Left lung (tissue), 10 donors: ENCODE data around the gene MAPK4. TPM values are rescaled to one million over a fixed set of nuclear protein-coding genes. Genes with fewer than 3 reads are reported as not detected.

Source experiments
- ATAC-seq: fragments of 200-7000 bp; cut with Tn5 transposase; one replicate; pipeline ENCODE4 v1.9.1; 2020; ENCODE audit warnings: moderate library complexity
- DNase-seq, 4 donors: peaks; one replicate each; pipeline ENCODE4 v3.0.0-alpha.2; 2013 to 2020
- H3K27ac ChIP-seq, 2 donors: fragments of 200-600 bp; sonication (generic) in 1 of 2; one replicate each; pipeline versions ENCODE4 v1.5.0 to v1.8.0; 2020 to 2021
- H3K27me3 ChIP-seq, 2 donors: fragments of 200-600 bp; sonication (generic) in 1 of 2; one replicate each; pipeline versions ENCODE4 v1.5.0 to v1.8.0; 2020 to 2021
- H3K36me3 ChIP-seq, 2 donors: fragments of 200-600 bp; sonication (generic) in 1 of 2; one replicate each; pipeline versions ENCODE4 v1.5.0 to v1.8.0; 2020 to 2021
- H3K4me1 ChIP-seq, 2 donors: fragments of 200-600 bp; one replicate each; pipeline ENCODE4 v1.8.0; 2021
- H3K4me3 ChIP-seq, 2 donors: fragments of 200-600 bp; sonication (generic) in 1 of 2; one replicate each; pipeline versions ENCODE4 v1.5.0 to v1.8.0; 2020 to 2021; ENCODE audit warnings: mild to moderate bottlenecking in 1 of 2
- H3K9me3 ChIP-seq, 2 donors: fragments of 200-600 bp; sonication (generic) in 1 of 2; one replicate each; pipeline versions ENCODE4 v1.5.0 to v1.8.0; 2020 to 2021
- intact Hi-C, 2 donors: fragments of 100-400 bp; cut with DNase I; formaldehyde crosslinking; loops; one replicate each; pipeline versions ENCODE4 v1.11.2 to v1.14.2; 2022
- polyA plus RNA-seq, 6 donors: library from polyadenylated mRNA; unstranded; fragments of 120-200 nt; gene quantifications; one replicate each; pipeline ENCODE4 v1.2.1, GENCODE V29; 2013; ENCODE audit not compliant: insufficient read length in 6 of 6
- total RNA-seq, 2 donors: library from RNA; stranded (reverse); fragmentation: NEBNext Ultra II Directional; extraction: Animal tissue kit (Norgen Biotek cat#: 25700); gene quantifications; one replicate each; pipeline ENCODE4 v1.2.1, GENCODE V29; 2021
- TF ChIP-seq, protein P1 (sequence below), 2 donors: fragments of 200-600 bp; sonication (generic) in 1 of 2; IDR thresholded peaks; one replicate each; pipeline versions ENCODE4 v1.5.0 to v1.8.0; 2021; ENCODE audit warnings: antibody characterized with exemption in 2 of 2
- donor health status: DM: no; HTN: yes; CAD: no.
- donor health status: DM: no; HTN: no; CAD: no.

The MAPK4 gene
- total and polyA plus RNA-seq, 8 donors: 0.55 to 2.1 (median 1.3) TPM

DNA sequence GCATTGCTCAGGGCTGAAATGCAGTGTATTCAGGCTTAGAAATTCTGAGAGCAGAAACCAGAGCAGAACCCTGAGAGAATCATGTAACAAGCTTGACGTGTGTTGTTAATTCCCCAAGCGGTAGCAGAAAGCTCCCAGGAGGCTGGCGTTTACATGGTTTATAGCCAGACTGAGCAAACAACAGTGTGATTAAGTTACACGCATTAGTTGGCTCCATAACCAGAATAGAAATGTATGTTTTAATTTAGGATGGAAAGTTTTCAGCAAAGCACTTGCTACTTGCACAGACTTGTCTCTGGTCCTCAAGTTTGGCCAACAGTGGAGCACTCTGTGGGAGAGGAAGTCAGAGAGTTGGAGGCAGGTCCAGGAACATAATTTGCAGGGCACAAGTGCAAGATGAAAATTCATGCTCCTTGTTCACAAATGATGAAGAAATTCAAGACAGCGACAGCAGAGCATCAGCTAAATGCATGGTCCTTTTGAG, 69.3 kb downstream of the MAPK4 start:
- DNase-seq (no peak), ATAC-seq (no peak)
- Histone ChIP-seq H3K9me3 (no peaks in the 10 kb centered on the region), H3K36me3 (no peaks in the 10 kb centered on the region), H3K27ac (no peak overlapping the region), H3K4me3 (no peak overlapping the region), H3K4me1 (no peaks in the 10 kb centered on the region), H3K27me3 (no peaks in the 10 kb centered on the region)
- intact Hi-C loops: no loop called here
- TF ChIP-seq, protein P1, sequence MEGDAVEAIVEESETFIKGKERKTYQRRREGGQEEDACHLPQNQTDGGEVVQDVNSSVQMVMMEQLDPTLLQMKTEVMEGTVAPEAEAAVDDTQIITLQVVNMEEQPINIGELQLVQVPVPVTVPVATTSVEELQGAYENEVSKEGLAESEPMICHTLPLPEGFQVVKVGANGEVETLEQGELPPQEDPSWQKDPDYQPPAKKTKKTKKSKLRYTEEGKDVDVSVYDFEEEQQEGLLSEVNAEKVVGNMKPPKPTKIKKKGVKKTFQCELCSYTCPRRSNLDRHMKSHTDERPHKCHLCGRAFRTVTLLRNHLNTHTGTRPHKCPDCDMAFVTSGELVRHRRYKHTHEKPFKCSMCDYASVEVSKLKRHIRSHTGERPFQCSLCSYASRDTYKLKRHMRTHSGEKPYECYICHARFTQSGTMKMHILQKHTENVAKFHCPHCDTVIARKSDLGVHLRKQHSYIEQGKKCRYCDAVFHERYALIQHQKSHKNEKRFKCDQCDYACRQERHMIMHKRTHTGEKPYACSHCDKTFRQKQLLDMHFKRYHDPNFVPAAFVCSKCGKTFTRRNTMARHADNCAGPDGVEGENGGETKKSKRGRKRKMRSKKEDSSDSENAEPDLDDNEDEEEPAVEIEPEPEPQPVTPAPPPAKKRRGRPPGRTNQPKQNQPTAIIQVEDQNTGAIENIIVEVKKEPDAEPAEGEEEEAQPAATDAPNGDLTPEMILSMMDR (IDR thresholded peaks at IDR 0.05): no peak

DNA sequence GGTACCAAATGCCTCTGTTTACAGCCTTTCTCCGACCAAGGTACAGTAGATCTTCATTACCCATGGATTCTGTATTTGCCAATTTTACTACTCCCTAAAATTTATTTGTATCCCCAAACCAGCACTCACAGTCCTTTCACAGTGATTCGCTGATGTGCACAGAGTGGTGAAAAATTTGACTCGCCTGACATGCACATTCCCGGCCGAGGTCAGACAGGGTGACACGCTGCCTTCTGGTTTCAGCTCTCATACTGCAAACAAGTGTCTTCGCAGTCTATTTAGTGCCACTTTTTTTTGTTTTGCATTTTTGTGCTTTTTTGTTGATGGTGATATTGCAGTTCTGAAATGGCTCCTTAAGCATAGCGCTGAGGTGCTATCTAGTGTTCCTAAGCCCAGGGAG, 71.0 kb downstream of the MAPK4 start:
- intact Hi-C loops: no loop called here
- H3K27ac ChIP-seq: no peak overlapping the region
- no peaks in the 10 kb centered on the region for H3K9me3 ChIP-seq
- no peak for DNase-seq
- H3K27me3 ChIP-seq: no peaks in the 10 kb centered on the region
- no peaks in the 10 kb centered on the region for H3K36me3 ChIP-seq
- TF ChIP-seq, protein P1 (IDR thresholded peaks at IDR 0.05): no peak
- H3K4me3 ChIP-seq: no peak overlapping the region
- no peak for ATAC-seq
- no peaks in the 10 kb centered on the region for H3K4me1 ChIP-seq

GRCh38 chr18:50632895-50633515, 73.1 kb downstream of the MAPK4 start:
- intact Hi-C loops: no loop called here
- DNase-seq (no peak), ATAC-seq (no peak)
- H3K27me3 ChIP-seq: no peaks in the 10 kb centered on the region
- H3K4me3 ChIP-seq: no peak overlapping the region
- no peaks in the 10 kb centered on the region for H3K4me1 ChIP-seq
- H3K27ac ChIP-seq: no peak overlapping the region
- H3K36me3 ChIP-seq: no peaks in the 10 kb centered on the region
- H3K9me3 ChIP-seq: no peaks in the 10 kb centered on the region
- TF ChIP-seq, protein P1 (IDR thresholded peaks at IDR 0.05): no peak

GRCh38 chr18:50633992-50634391, 74.1 kb downstream of the MAPK4 start:
- no peaks in the 10 kb centered on the region for H3K27me3 ChIP-seq
- H3K4me3 ChIP-seq: no peak overlapping the region
- H3K9me3 ChIP-seq: no peaks in the 10 kb centered on the region
- DNase-seq: no peak
- no peak overlapping the region for H3K27ac ChIP-seq
- no peaks in the 10 kb centered on the region for H3K36me3 ChIP-seq
- intact Hi-C loops: no loop called here
- TF ChIP-seq, protein P1 (IDR thresholded peaks at IDR 0.05): no peak
- ATAC-seq: no peak
- no peaks in the 10 kb centered on the region for H3K4me1 ChIP-seq

DNA sequence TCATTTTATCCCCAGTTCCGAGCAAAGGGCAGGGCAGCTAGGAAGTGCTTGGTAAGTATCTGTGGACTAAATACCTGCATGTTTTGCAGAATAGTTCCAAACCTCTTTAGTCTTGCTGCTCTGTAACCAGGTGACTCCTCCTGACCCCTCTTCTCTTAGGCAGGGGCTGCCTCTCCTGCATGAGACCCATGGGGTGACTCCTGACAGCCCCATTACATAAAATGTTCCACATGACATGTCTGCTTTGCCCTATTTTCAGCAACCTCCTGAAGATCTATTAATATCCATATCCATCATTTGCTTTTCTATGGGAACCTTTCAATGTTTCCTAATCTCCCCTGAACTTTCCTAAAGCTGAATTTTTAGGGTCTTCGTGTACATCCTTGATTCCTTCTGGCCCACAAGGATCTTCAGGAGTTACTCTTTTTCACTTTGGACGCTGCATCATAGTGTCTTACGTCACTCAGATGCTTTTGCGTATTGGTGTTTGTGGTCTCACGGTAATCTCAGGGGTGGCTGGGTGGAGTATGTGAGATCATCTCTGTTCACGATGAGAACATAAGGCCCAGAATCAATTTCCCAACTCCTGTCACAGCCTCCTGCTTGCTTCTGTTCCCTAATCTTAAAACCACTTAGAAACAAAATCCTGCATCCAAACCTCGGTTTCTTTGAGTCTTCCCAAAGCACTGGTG, 76.6 kb downstream of the MAPK4 start:
- TF ChIP-seq, protein P1 (IDR thresholded peaks at IDR 0.05): no peak
- no peaks in the 10 kb centered on the region for H3K36me3 ChIP-seq
- no peak overlapping the region for H3K27ac ChIP-seq
- no peak for DNase-seq
- H3K4me3 ChIP-seq: no peak overlapping the region
- H3K4me1 ChIP-seq: no peaks in the 10 kb centered on the region
- intact Hi-C loops: no loop called here
- no peaks in the 10 kb centered on the region for H3K27me3 ChIP-seq
- H3K9me3 ChIP-seq: no peaks in the 10 kb centered on the region
- ATAC-seq: no peak
